BLaER1 treated with 17β-estradiol and CSF1 and Interleukin-3, amounts not matched to agents 10 nM and 100 nM (cell line): ENCODE results near the gene MAPKAPK3.

Source experiments
- H3K27ac ChIP-seq, 11 experiments: shearing (Covaris generic); formaldehyde crosslinking; 2 replicates each; pipeline ENCODE4 v1.8.1; 2022
- H3K27me3 ChIP-seq, 11 experiments: shearing (Covaris generic); formaldehyde crosslinking; 2 replicates each; pipeline ENCODE4 v1.8.1; 2022
- H3K36me3 ChIP-seq, 11 experiments: shearing (Covaris generic); formaldehyde crosslinking; 2 replicates each; pipeline ENCODE4 v1.8.1; 2022
- H3K4me1 ChIP-seq, 10 experiments: shearing (Covaris generic); formaldehyde crosslinking; 2 replicates each; pipeline ENCODE4 v1.8.1; 2022
- H3K4me2 ChIP-seq, 11 experiments: shearing (Covaris generic); formaldehyde crosslinking; 2 replicates each; pipeline ENCODE4 v1.8.1; 2022
- H3K4me3 ChIP-seq, 10 experiments: shearing (Covaris generic); formaldehyde crosslinking; 2 replicates each; pipeline ENCODE4 v1.8.1; 2022
- H3K9ac ChIP-seq, 11 experiments: shearing (Covaris generic); formaldehyde crosslinking; 2 replicates each; pipeline ENCODE4 v1.8.1; 2022
- H3K9me3 ChIP-seq, 11 experiments: shearing (Covaris generic); formaldehyde crosslinking; replicated peaks in 1 of 11; 2 replicates each; pipeline ENCODE4 v1.8.1; 2022
- H4K20me1 ChIP-seq, 11 experiments: shearing (Covaris generic); formaldehyde crosslinking; 2 replicates each; pipeline ENCODE4 v1.8.1; 2022
- Cebpa-rat ChIP-seq, 11 experiments: shearing (Covaris generic); IDR thresholded peaks; 2 replicates each; pipeline ENCODE4 v1.8.1; 2022

Gene MAPKAPK3

GRCh38 chr3:50591196-50591741 is 25.7 kb upstream of the MAPKAPK3 start:
- Histone ChIP-seq H3K4me2 (peak overlapping the region; percentile 85 to 98 (median 96)), H3K9me3 (no peaks in the 10 kb centered on the region), H3K4me3 (peak overlapping the region in 9 of 10 experiments; percentile 15 to 58 (median 38); a peak in 11 of 20 replicates), H3K36me3 (no peaks in the 10 kb centered on the region), H3K27me3 (no peaks in the 10 kb centered on the region), H3K4me1 (peaks cover 36 to 98% (median 73%) of the 10 kb centered on the region in 10 experiments), H3K9ac (peak overlapping the region; percentile 77 to 90 (median 83)), H3K27ac (peak overlapping the region; percentile 85 to 99 (median 94)), H4K20me1 (no peaks in the 10 kb centered on the region)
- TF ChIP-seq Cebpa-rat (IDR thresholded peaks at IDR 0.05): no peak

GRCh38 chr3:50592568-50592967 is 24.4 kb upstream of the MAPKAPK3 start:
- no peaks in the 10 kb centered on the region for H3K9me3 ChIP-seq
- H3K27me3 ChIP-seq: no peaks in the 10 kb centered on the region
- peak overlapping the region; percentile 85 to 98 (median 96) for H3K4me2 ChIP-seq
- H3K4me3 ChIP-seq: peak overlapping the region in 3 of 10 experiments; percentile 16 to 56 (median 21); a peak in 6 of 20 replicates
- peak overlapping the region; percentile 65 to 99 (median 94) for H3K27ac ChIP-seq
- H4K20me1 ChIP-seq: no peaks in the 10 kb centered on the region
- TF ChIP-seq Cebpa-rat (IDR thresholded peaks at IDR 0.05): no peak
- H3K36me3 ChIP-seq: 0 out of 22 replicates have a peak, but pooled peaks cover 0 to 3% (median 0%) of the 10 kb centered on the region in 11 experiments
- H3K4me1 ChIP-seq: peaks cover 36 to 93% (median 70%) of the 10 kb centered on the region in 10 experiments
- peak overlapping the region; percentile 45 to 90 (median 83); a peak in 20 of 22 replicates for H3K9ac ChIP-seq

DNA sequence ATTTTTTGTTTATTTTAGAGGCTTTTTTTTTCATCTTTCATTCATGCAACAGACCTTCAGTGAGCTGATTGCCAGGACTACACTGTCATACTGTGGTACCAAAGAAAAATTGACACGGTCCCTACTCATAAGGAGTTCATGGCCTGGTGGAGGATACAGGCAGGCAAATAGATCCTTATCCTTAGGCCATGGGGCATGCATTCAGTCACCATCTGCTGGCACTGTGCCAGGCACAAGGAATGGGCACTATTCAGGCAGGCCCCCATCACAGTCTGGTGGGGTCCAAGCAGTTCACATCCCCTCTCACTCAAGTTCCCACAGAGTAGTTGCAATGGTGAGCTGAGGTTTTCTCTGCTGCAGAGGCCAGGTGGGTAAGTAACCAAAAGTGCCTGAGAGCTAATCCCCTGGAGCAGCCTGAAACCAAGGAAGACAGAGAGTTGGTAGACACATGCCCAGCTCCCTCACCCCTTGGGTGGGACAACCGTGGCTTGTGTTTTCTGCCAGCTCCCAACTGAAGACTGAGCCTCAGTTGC is 22.6 kb upstream of the MAPKAPK3 start:
- Histone ChIP-seq H3K4me3 (no peak overlapping the region), H3K9me3 (no peaks in the 10 kb centered on the region), H3K36me3 (peaks cover 0 to 7% (median 0%) of the 10 kb centered on the region in 11 experiments; a peak in 3 of 22 replicates), H4K20me1 (no peaks in the 10 kb centered on the region), H3K4me2 (peak overlapping the region in 5 of 11 experiments; percentile 33 to 98 (median 55); a peak in 10 of 22 replicates), H3K4me1 (peaks cover 36 to 90% (median 66%) of the 10 kb centered on the region in 10 experiments), H3K27ac (peak overlapping the region in 2 of 11 experiments; percentile 7 to 26; a peak in 1 of 22 replicates), H3K27me3 (no peaks in the 10 kb centered on the region), H3K9ac (peak overlapping the region in 1 of 11 experiments; percentile 24; a peak in 1 of 22 replicates)
- TF ChIP-seq Cebpa-rat (IDR thresholded peaks at IDR 0.05): no peak

- Histone ChIP-seq H3K36me3 (peaks cover 0 to 25% (median 9%) of the 10 kb centered on the region in 11 experiments; a peak in 15 of 22 replicates), H3K27ac (peak overlapping the region; percentile 76 to 99 (median 96); a peak in 21 of 22 replicates), H4K20me1 (no peaks in the 10 kb centered on the region), H3K4me1 (peaks cover 48 to 90% (median 66%) of the 10 kb centered on the region in 10 experiments), H3K4me2 (peak overlapping the region; percentile 85 to 100 (median 99)), H3K9me3 (no peaks in the 10 kb centered on the region), H3K9ac (peak overlapping the region in 10 of 11 experiments; percentile 76 to 95 (median 86); a peak in 17 of 22 replicates), H3K27me3 (no peaks in the 10 kb centered on the region), H3K4me3 (no peak overlapping the region)
- no peak for TF ChIP-seq Cebpa-rat (IDR thresholded peaks at IDR 0.05)
These were observed 17.7 kb upstream of the MAPKAPK3 start for GRCh38 chr3:50599115-50599715.

DNA sequence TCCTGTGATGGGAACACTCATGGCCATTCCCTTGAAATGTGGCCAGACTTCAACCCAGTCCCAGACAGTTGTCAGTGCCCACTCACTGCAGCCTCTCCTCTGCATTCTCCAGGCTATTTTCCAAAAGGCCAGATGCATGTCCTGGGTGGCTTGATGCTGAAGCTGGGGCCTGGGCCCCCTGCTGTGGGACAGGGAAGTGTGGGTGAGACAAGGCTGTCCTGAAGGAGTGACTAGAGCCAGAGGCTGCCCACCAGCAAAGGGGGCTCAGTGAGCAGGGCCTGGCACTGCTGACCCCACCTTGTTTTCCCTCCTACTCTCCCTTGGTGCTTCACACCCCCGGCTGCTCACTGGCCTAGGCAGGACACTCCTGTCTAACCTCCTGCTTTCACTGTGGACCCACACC is 17.2 kb upstream of the MAPKAPK3 start:
- peak overlapping the region; percentile 76 to 99 (median 96); a peak in 21 of 22 replicates for H3K27ac ChIP-seq
- H3K9me3 ChIP-seq: no peaks in the 10 kb centered on the region
- H3K4me2 ChIP-seq: peak overlapping the region; percentile 85 to 100 (median 99)
- no peaks in the 10 kb centered on the region for H4K20me1 ChIP-seq
- H3K4me1 ChIP-seq: peaks cover 53 to 90% (median 67%) of the 10 kb centered on the region in 10 experiments
- peaks cover 0 to 30% (median 14%) of the 10 kb centered on the region in 11 experiments; a peak in 17 of 22 replicates for H3K36me3 ChIP-seq
- no peaks in the 10 kb centered on the region for H3K27me3 ChIP-seq
- peak overlapping the region; percentile 76 to 95 (median 86); a peak in 21 of 22 replicates for H3K9ac ChIP-seq
- H3K4me3 ChIP-seq: 0 out of 20 replicates have a peak overlapping the region, but pooled peaks of 1 of the 10 experiments have one; percentile 16
- TF ChIP-seq Cebpa-rat (IDR thresholded peaks at IDR 0.05): no peak

- Histone ChIP-seq H3K4me1 (peaks cover 58 to 90% (median 70%) of the 10 kb centered on the region in 10 experiments), H3K4me3 (peak overlapping the region in 6 of 10 experiments; percentile 11 to 47 (median 28); a peak in 6 of 20 replicates), H3K36me3 (peaks cover 0 to 35% (median 19%) of the 10 kb centered on the region in 11 experiments; a peak in 18 of 22 replicates), H3K9me3 (no peaks in the 10 kb centered on the region), H3K27ac (peak overlapping the region; percentile 76 to 99 (median 96)), H3K27me3 (no peaks in the 10 kb centered on the region), H4K20me1 (peaks cover 0 to 2% (median 0%) of the 10 kb centered on the region in 11 experiments; a peak in 2 of 22 replicates), H3K4me2 (peak overlapping the region; percentile 85 to 100 (median 99)), H3K9ac (peak overlapping the region; percentile 76 to 95 (median 86); a peak in 21 of 22 replicates)
- TF ChIP-seq Cebpa-rat (IDR thresholded peaks at IDR 0.05): no peak
These were observed 16.7 kb upstream of the MAPKAPK3 start for GRCh38 chr3:50600141-50600753.

DNA sequence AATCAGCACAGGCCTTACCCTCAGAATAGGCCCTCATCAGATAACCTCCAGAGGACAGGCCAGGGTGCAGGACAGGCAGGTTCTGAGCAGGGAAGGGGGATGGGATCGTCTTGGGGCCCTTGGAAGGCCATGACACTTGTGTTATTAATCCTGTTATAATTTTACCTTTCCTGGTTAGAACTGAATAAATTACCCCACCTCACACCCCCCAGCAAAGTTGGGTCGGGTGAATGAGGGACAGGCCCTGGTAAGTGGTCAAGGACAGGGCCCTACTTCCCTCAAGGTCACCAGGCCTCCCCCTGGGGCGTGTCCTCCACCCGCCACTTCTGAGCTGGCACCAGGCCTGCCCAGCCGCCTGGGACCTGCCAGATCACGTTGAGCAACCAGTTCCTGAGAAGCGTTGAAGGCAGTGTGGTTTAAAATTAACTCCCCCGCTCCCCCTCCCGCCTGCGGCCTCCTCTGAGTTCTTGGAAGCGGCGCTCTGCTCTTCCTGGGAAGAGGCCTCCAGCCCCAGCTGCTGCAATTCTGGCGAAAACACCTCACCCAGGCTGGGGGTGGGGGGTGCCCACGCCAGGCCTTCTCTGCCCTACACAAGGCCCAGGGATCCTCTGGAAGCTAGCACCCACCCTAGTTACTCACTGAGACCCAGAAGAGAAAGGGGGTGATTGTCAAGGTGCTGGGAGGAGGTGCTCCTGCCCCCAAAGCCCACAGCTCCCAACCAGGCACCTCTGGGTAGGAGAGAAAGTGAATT is 15.9 kb upstream of the MAPKAPK3 start:
- H3K4me1 ChIP-seq: peaks cover 66 to 90% (median 77%) of the 10 kb centered on the region in 10 experiments
- TF ChIP-seq Cebpa-rat (IDR thresholded peaks at IDR 0.05): peak; percentile 35 to 91 (median 79); a peak in 19 of 22 replicates

More for the DNA sequence above, 15.9 kb upstream of the MAPKAPK3 start:
- Histone ChIP-seq H3K9me3 (no peaks in the 10 kb centered on the region), H4K20me1 (peaks cover 0 to 9% (median 2%) of the 10 kb centered on the region in 11 experiments; a peak in 8 of 22 replicates), H3K27me3 (no peaks in the 10 kb centered on the region), H3K4me3 (peak overlapping the region; percentile 11 to 59 (median 38); a peak in 16 of 20 replicates), H3K4me2 (peak overlapping the region; percentile 85 to 100 (median 99)), H3K27ac (peak overlapping the region; percentile 76 to 99 (median 96)), H3K9ac (peak overlapping the region; percentile 76 to 95 (median 86)), H3K36me3 (peaks cover 0 to 43% (median 27%) of the 10 kb centered on the region in 11 experiments; a peak in 19 of 22 replicates)
